HG03159 (cell line): ENCODE measurements around the gene KANK2.

Source experiments
- ATAC-seq: cut with Tn5 transposase; IDR thresholded peaks from one replicate; pipeline ENCODE4 v1.9.1; 2021; ENCODE audit warnings: mild to moderate bottlenecking, moderate library complexity; ENCODE audit not compliant: unreplicated experiment

KANK2 gene

GRCh38 chr19:11226716-11227166 lies 29.4 kb upstream of the KANK2 start:
- ATAC-seq, result no peak

- no peak for ATAC-seq
Measured at GRCh38 chr19:11225815-11226214, 28.5 kb upstream of the KANK2 start.

GRCh38 chr19:11225172-11225571 lies 27.8 kb upstream of the KANK2 start:
- no peak for ATAC-seq

GRCh38 chr19:11224429-11224828 lies 27.1 kb upstream of the KANK2 start:
- no peak for ATAC-seq

GRCh38 chr19:11223200-11223599 lies 25.9 kb upstream of the KANK2 start:
- ATAC-seq, result no peak

GRCh38 chr19:11221082-11221598 lies 23.8 kb upstream of the KANK2 start:
- no peak for ATAC-seq

GRCh38 chr19:11214387-11214786 lies 17.0 kb upstream of the KANK2 start:
- no peak for ATAC-seq

GRCh38 chr19:11210656-11210928 lies 13.2 kb upstream of the KANK2 start:
- no peak for ATAC-seq

GRCh38 chr19:11209839-11210655 lies 12.7 kb upstream of the KANK2 start:
- no peak for ATAC-seq

- ATAC-seq, result no peak
Measured at GRCh38 chr19:11208561-11209471, 11.5 kb upstream of the KANK2 start.

GRCh38 chr19:11205939-11206570 lies 8.7 kb upstream of the KANK2 start:
- no peak for ATAC-seq

GRCh38 chr19:11204943-11205349 lies 7.6 kb upstream of the KANK2 start:
- no peak for ATAC-seq

- ATAC-seq, result no peak
Measured at GRCh38 chr19:11204076-11204602, 6.8 kb upstream of the KANK2 start.

GRCh38 chr19:11203194-11204075 lies 6.1 kb upstream of the KANK2 start:
- no peak for ATAC-seq

GRCh38 chr19:11202488-11203193 lies 5.3 kb upstream of the KANK2 start:
- no peak for ATAC-seq

- ATAC-seq, result no peak
Measured at GRCh38 chr19:11201791-11202190, 4.4 kb upstream of the KANK2 start.

GRCh38 chr19:11200931-11201330 lies 3.6 kb upstream of the KANK2 start:
- ATAC-seq, result no peak

GRCh38 chr19:11200015-11200574 lies 2.8 kb upstream of the KANK2 start:
- ATAC-seq, result no peak

- ATAC-seq, result no peak
Measured at GRCh38 chr19:11199517-11199916, 2.2 kb upstream of the KANK2 start.
